Coronary artery (tissue), 2 donors: Measurements from ENCODE around the gene FAT1.

Experiments used
- DNase-seq: peaks from one replicate; pipeline ENCODE4 v3.0.0-alpha.2; 2017; ENCODE audit warnings: low spot score
- H3K27ac ChIP-seq, 2 donors: fragments of 200-600 bp; sonication (generic); one replicate each; pipeline ENCODE4 v1.5.1; 2016 to 2019
- H3K4me3 ChIP-seq: fragments of 200-600 bp; sonication (generic); 2 replicates; pipeline ENCODE4 v1.5.1; 2016; ENCODE audit warnings: mild to moderate bottlenecking, moderate library complexity
- CTCF ChIP-seq: fragments of 200-600 bp; sonication (generic); IDR thresholded peaks from one replicate; pipeline ENCODE4 v1.5.1; 2019; ENCODE audit warnings: antibody characterized with exemption

Gene FAT1

DNA sequence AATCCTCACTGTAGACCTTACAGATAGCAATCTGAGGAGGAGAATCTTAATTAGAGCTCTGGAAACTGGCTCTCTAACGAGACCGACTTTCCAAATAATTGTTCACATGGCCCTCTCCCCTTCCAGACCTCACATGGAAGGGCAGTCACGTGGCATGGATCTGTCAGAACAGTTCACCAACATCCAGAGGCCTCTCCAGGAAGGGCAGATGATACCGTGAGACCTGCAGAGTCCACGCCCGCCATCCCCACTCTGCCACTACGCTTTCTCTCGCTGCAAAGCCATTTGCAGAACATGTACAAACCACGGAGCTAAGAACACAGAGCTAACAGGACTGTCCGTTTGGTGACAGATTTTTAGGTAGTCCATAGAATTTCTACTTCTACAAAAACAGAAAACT is 20.7 kb downstream of the FAT1 start:
- Histone ChIP-seq H3K4me3 (no peak overlapping the region), H3K27ac (peak overlapping the region; percentile 35 to 90)
- no peak for TF ChIP-seq CTCF
- DNase-seq = no peak

GRCh38 chr4:186702297-186702696 is 21.4 kb downstream of the FAT1 start:
- Histone ChIP-seq H3K4me3 (peak overlapping the region; percentile 59), H3K27ac (peak overlapping the region; percentile 90)
- DNase-seq = no peak
- no peak for TF ChIP-seq CTCF

GRCh38 chr4:186701788-186702187 is 21.9 kb downstream of the FAT1 start:
- Histone ChIP-seq H3K27ac (peak overlapping the region; percentile 90), H3K4me3 (peak overlapping the region; percentile 59)
- no peak for DNase-seq
- TF ChIP-seq CTCF = no peak

- DNase-seq = peak; percentile 79
- no peak for TF ChIP-seq CTCF
- peak overlapping the region; percentile 90 for H3K27ac ChIP-seq
- H3K4me3 ChIP-seq = peak overlapping the region; percentile 59
Measured at GRCh38 chr4:186701273-186701672, 22.4 kb downstream of the FAT1 start.

- peak overlapping the region; percentile 90 for H3K27ac ChIP-seq
- DNase-seq = peak; percentile 94
- no peak for TF ChIP-seq CTCF
- H3K4me3 ChIP-seq = peak overlapping the region; percentile 59
Measured at GRCh38 chr4:186700746-186701145, 22.9 kb downstream of the FAT1 start.

DNA sequence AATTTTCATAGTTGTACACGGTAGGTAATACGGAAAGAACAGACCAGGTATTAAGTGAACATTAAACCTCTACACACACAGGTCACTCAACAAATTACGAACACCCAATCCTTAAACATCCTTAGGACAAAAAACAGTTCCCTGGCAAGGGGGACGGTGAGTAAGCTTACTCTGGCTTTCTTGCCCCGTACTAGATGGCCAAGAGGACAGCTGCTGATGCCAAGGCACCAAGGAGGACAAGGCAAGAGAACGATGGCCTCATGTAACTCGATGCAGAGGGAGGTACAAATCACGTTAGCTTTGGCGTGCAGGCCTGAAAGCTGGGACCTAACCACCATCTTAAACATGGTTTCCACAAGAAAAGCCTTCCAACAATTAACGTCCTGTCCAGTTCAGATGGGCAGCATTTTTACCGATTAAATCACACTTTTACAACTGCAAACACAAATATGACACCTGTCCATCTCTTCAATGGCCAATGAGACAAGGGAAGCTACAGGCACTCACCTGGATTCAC is 23.7 kb downstream of the FAT1 start:
- Histone ChIP-seq H3K4me3 (peak overlapping the region; percentile 59), H3K27ac (peak overlapping the region; percentile 90)
- peak; percentile 79 for DNase-seq
- no peak for TF ChIP-seq CTCF

DNA sequence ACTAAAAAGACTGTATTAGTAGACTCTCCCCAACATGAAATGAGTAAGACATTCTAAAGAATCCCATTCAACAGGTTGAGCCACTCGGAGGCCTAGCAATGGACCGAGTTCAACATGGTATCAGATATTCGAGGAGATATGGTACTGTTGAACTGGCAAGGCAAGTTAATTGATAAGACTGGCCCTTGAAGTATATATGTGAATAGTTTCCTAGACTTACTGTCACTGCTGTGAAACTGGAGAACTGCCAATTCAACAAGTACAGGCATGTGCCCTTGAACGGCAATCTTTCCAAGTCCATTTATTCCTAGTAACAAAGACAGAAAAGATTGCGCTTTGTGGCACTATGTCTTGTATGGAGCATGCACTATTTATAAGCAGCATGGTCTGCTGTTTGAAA is 24.4 kb downstream of the FAT1 start:
- Histone ChIP-seq H3K27ac (peak overlapping the region; percentile 52 to 90), H3K4me3 (no peak overlapping the region)
- no peak for TF ChIP-seq CTCF
- no peak for DNase-seq
